T-cell (primary cell): ENCODE results near the gene CCDC88C. TPM values are rescaled to one million over a fixed set of nuclear protein-coding genes. Genes with fewer than 3 reads are reported as not detected.

ENCODE experiments used
- total RNA-seq, 35 experiments: library from RNA in 6 of 35; stranded (reverse) in 6 of 35; fragments of 120-200 nt in 1 of 35; gene quantifications; one replicate each; pipeline versions ENCODE4 v1.2.1 to v1.2.4 and lab custom pipeline; 2013 to 2026

Gene CCDC88C
- total RNA-seq, 5 donors from 2014 or later (not counting 1 experiment from before 2014, with no cell fraction given), result 260 to 368 (median 275) TPM

Other genes with a start within 250 kb of the CCDC88C start
- 10 to 100 TPM in 3 of 5 donors, 1 to 10 TPM in 2; 3.0 to 16.4 (median 10.0) TPM for gene GPR68, start 173.1 kb downstream of the CCDC88C start, total RNA-seq
- 100 to 1,000 TPM; 158 to 200 (median 169) TPM for gene PPP4R3A, start 92.5 kb upstream of the CCDC88C start, total RNA-seq